Testis (tissue), 2 donors: ENCODE results near the gene SACS.

ENCODE experiments used
- CTCF ChIP-seq, 3 experiments: fragments of 450-650 bp in 2 of 3; fragments of 200-600 bp in 1 of 3; sonication (generic) in 1 of 3; IDR thresholded peaks; one replicate each; pipeline ENCODE4 v1.5.1; 2016 to 2019; ENCODE audit warnings: antibody characterized with exemption in 3 of 3, mild to moderate bottlenecking in 2 of 3, moderate library complexity in 1 of 3
- POLR2A ChIP-seq: fragments of 450-650 bp; IDR thresholded peaks from one replicate; pipeline ENCODE4 v1.6.1; 2017; ENCODE audit warnings: antibody characterized with exemption, mild to moderate bottlenecking, moderate library complexity

- TF ChIP-seq CTCF (IDR thresholded peaks at IDR 0.05) (no peak), POLR2A (no peak)
Measured at GRCh38 chr13:23461544-23461943, 28.0 kb upstream of the SACS start.
